Omental fat pad (tissue), 4 donors: ENCODE data around the gene FBXO47. TPM values are rescaled to one million over a fixed set of nuclear protein-coding genes. Genes with fewer than 3 reads are reported as not detected.
"Not testable (repeated sequence)": the region's sequence is repeated elsewhere in the genome, so short reads cannot be mapped to it uniquely, and the experiment has no call there.

Experiments used
- ATAC-seq: fragments of 150-250 bp; one replicate; pipeline ENCODE4 v1.9.1; 2016; ENCODE audit warnings: mild to moderate bottlenecking, moderate library complexity; ENCODE audit not compliant: low FRiP score
- DNase-seq: peaks from one replicate; pipeline ENCODE4 v3.0.0-alpha.2; 2019; ENCODE audit warnings: low spot score
- total RNA-seq, 4 donors: library from RNA; depleted of rRNA; stranded (reverse); fragments of >200 nt; gene quantifications; one replicate each; pipeline ENCODE4 v1.1.0, GENCODE V29; 2016
- TF ChIP-seq, protein P1 (sequence below), 3 donors: fragments of 450-650 bp; IDR thresholded peaks; one replicate each; pipeline ENCODE4 v1.5.1; 2016 to 2017; ENCODE audit warnings: antibody characterized with exemption in 3 of 3, mild to moderate bottlenecking in 3 of 3, moderate library complexity in 2 of 3

The FBXO47 gene
- total RNA-seq, 4 donors from 2014 or later, result not detected

DNA sequence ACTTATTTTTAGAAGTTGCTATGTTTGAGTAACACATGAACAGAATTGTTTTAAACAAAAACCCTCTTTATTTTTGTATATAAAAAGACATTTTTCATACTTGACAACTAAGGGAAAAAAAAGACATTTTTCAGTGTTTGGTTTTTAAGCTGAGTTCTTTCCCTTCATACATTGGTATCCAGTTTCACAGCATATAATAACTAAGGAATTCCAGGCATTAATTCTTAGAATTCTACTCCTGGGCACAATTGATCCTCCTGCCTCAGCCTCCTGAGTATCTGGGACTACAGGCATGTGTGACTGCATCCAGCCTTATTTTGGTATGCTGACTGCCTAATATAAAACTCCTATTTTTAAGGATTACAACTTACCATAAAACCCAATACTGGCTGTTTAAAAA, 8.4 kb downstream of the FBXO47 start:
- ATAC-seq (no peak), DNase-seq (no peak)
- TF ChIP-seq, protein P1, sequence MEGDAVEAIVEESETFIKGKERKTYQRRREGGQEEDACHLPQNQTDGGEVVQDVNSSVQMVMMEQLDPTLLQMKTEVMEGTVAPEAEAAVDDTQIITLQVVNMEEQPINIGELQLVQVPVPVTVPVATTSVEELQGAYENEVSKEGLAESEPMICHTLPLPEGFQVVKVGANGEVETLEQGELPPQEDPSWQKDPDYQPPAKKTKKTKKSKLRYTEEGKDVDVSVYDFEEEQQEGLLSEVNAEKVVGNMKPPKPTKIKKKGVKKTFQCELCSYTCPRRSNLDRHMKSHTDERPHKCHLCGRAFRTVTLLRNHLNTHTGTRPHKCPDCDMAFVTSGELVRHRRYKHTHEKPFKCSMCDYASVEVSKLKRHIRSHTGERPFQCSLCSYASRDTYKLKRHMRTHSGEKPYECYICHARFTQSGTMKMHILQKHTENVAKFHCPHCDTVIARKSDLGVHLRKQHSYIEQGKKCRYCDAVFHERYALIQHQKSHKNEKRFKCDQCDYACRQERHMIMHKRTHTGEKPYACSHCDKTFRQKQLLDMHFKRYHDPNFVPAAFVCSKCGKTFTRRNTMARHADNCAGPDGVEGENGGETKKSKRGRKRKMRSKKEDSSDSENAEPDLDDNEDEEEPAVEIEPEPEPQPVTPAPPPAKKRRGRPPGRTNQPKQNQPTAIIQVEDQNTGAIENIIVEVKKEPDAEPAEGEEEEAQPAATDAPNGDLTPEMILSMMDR (IDR thresholded peaks at IDR 0.05), result no peak

GRCh38 chr17:38958326-38958725, 8.9 kb downstream of the FBXO47 start:
- no peak for ATAC-seq
- TF ChIP-seq, protein P1 (IDR thresholded peaks at IDR 0.05), result no peak
- DNase-seq, result no peak

DNA sequence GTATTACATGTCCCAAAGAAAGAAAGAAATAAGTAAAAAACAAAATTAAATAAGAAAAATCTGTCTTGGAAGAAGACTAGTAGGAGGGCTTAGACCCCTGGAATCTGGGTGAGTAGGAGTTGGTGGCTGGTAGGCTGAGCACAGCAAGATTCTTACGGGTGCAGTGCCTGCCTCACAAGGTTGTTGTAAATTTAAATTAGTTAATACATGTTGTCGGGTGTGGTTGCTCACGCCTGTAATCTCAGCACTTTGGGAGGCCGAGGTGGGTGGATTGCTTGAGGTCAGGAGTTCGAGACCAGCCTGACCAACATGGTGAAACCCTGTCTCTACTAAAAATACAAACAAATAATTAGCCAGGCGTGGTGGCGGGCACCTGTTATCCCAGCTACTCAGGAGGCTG, 13.4 kb downstream of the FBXO47 start:
- not testable (repeated sequence) for DNase-seq, ATAC-seq

GRCh38 chr17:38947189-38947588, 20.0 kb downstream of the FBXO47 start:
- TF ChIP-seq, protein P1 (IDR thresholded peaks at IDR 0.05), result no peak
- DNase-seq (no peak), ATAC-seq (no peak)

- ATAC-seq (no peak), DNase-seq (no peak)
- TF ChIP-seq, protein P1 (IDR thresholded peaks at IDR 0.05), result no peak
These were observed 23.6 kb downstream of the FBXO47 start for GRCh38 chr17:38943607-38944006.

DNA sequence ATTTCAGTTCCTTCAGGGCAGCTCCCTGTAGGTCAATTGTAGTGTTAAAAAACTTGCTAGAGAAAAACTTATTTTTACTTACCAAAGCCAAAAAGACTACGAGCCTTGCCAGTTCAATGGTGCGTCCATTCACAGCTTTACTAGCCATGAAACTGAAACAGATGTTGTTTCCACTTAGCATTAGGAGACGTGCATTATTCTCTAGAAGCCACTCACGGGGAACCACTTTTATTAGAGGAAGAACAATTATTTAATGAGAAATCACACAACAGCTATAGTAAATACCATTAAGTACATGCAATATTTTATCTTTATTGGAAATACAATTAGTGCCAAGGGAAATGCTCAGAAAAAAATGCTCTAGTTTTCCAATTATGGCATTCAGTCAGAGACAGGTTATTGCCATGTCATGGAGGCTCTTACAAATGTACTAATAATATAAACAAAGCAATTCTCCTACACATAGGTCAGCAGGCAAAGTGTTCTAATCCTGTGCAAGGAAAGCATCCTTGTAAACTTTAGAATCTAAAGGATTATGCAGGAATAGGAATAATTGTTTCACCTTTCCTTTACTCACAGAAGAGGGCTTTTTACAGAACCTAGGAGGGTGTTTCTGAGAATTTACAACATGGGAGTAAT, 24.4 kb downstream of the FBXO47 start:
- TF ChIP-seq, protein P1 (IDR thresholded peaks at IDR 0.05), result no peak
- no peak for ATAC-seq
- no peak for DNase-seq

DNA sequence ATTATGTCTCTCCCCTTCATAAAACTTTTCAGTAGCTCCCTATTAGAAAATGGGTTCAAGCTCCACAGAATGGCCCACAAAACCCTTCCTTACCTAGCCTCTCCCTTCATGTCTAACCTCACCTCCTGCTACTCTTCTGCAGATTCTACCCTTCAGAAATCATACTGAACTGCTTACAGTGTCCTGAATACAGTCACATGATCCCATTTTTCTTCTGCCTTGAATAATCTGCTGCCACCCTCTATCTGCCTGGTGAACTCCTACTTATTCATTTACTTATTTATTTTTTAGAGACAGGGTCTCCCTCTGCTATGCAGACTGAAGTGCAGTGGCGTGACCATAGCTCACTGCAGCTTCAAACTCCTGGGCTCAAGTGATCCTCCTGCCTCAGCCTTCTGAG, 26.8 kb downstream of the FBXO47 start:
- ATAC-seq, result no peak
- no peak for DNase-seq
- TF ChIP-seq, protein P1 (IDR thresholded peaks at IDR 0.05), result no peak
